ENCODE measurements around the gene TOPAZ1.

DNA sequence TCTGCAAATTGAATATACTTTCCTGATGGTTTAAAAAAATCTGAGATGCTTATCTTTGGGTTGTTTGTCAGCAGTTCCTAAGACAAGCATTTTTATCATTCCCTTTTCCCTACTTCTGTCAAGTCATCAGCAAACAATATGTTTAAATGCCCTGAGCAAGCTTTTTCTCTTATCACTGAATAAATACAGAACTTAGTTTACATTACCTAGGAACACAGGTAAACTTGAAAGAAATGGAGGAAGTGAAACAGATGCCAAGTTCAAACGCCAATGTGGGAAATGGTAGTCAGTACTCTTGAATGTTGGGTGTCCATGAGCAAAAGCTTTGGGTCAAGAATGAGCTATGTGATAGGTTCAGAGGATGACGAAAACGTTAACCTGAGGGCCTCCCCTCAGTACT lies 79.6 kb downstream of the TOPAZ1 start:
- TF ChIP-seq, protein P1, sequence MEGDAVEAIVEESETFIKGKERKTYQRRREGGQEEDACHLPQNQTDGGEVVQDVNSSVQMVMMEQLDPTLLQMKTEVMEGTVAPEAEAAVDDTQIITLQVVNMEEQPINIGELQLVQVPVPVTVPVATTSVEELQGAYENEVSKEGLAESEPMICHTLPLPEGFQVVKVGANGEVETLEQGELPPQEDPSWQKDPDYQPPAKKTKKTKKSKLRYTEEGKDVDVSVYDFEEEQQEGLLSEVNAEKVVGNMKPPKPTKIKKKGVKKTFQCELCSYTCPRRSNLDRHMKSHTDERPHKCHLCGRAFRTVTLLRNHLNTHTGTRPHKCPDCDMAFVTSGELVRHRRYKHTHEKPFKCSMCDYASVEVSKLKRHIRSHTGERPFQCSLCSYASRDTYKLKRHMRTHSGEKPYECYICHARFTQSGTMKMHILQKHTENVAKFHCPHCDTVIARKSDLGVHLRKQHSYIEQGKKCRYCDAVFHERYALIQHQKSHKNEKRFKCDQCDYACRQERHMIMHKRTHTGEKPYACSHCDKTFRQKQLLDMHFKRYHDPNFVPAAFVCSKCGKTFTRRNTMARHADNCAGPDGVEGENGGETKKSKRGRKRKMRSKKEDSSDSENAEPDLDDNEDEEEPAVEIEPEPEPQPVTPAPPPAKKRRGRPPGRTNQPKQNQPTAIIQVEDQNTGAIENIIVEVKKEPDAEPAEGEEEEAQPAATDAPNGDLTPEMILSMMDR (IDR thresholded peaks at IDR 0.05) = no peak
- peak in 2 of 3 donors; percentile 50 to 70 for TF ChIP-seq POLR2AphosphoS5 (IDR thresholded peaks at IDR 0.05)
- TF ChIP-seq POLR2A (IDR thresholded peaks at IDR 0.05) = no peak

Data from stomach (tissue), 4 donors.